ENCODE results near the gene ALDH3B1.

- no peak for TF ChIP-seq POLR2AphosphoS5 (IDR thresholded peaks at IDR 0.05; ENCODE audit: borderline replicate concordance, low read depth, low read length)
- TF ChIP-seq EZH2 (IDR thresholded peaks at IDR 0.05): no peak
Observed at GRCh38 chr11:68028802-68029545, 18.8 kb downstream of the ALDH3B1 start.

Measured in SK-N-MC (cell line).